HG03045 (cell line): Measurements from ENCODE around the gene CPN1.
"Not testable (repeated sequence)": the region's sequence is repeated elsewhere in the genome, so short reads cannot be mapped to it uniquely, and the experiment has no call there.

Source experiments
- ATAC-seq: cut with Tn5 transposase; IDR thresholded peaks from one replicate; pipeline ENCODE4 v1.9.1; 2021; ENCODE audit warnings: mild to moderate bottlenecking, moderate library complexity; ENCODE audit not compliant: unreplicated experiment

Gene CPN1

DNA sequence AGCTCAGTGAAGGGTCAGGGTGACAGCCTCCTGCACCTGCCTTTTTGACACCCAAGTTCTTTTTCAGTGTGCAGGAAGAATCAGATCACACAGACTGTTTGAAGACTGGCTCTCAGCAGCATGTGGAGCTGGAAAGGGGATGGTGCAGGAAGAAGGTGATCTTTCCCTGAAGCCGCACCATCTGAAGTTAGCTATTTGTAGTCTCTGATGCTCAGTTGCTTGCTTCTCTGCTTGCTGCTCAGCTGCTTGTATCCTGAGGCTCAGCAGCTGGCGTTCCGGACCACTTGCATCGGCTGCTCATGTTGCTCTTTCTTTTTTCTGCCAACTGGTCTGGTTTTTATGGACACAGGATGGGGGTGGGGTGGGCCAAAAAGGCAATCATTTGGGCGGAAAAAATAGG lies 56.1 kb downstream of the CPN1 start:
- ATAC-seq = no peak

DNA sequence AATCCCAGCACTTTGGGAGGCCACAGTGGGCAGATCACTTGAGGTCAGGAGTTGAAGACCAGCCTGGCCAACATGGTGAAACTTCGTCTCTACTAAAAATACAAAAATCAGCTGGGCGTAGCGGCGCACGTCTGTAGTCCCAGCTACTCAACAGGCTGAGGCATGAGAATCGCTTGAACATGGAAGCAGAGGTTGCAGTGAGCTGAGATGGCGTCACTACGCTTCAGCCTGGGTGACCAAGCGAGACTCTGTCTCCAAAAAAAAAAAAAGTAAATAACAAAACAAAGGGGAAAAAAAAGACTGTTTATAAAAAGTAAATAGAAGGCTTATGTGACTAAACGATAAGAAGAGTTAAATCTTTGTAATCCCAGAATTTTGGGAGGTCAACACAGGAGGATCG lies 56.9 kb downstream of the CPN1 start:
- ATAC-seq = no peak

DNA sequence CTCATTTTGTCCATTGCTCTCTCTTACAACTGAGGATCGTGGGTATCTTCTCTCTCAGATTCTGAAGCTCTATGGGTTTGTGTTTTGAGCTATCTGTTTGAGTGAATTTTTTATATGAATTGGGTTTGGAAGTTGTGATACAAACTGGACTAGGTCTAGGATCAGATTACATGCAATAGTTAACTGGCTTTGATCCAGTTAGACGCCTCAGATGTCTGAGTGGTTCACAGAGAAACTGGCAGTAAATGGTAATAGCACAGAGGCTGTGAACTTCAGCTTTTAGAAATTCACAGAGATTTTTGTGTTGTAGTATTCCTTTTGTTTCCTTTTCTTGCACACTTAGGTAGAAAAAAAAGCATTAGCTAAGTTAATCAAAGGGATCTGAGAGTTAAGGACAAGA lies 59.3 kb downstream of the CPN1 start:
- ATAC-seq = no peak

DNA sequence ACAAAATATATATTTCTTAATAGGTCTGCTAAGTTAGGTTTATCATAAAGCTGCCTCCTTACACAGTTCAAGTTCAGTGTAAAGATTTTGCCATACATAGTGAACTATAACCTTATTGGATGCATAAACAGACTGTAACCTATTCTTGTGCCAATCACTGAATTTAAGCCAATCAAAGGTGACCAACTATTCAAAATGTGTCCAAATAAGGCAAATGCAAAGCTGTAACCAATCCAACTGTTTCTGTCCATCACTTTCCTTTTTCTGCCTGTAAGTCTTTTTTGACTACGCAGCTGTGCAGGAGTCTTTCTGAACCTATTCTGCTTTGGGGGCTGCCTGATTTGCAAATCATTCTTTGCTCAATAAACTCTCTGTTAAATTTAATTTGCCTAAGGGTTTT lies 60.3 kb downstream of the CPN1 start:
- ATAC-seq = no peak

DNA sequence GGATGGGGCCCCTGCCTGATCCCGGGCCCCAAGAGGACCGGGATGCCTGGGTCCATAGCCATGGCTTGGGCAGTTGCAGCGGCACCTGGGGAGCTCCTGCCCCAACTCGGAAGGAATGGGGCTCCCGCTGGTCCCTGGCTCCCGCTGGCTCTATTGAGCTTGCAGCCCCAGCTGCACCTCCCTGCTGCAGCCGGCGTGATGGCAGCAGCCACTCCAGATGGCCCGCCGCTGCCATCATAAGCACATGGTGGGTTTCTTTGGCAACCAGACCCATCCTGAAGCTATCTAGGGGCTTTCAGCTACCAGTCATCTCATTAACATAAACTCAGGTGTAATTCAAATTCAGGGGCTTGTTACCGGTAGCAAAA lies 60.8 kb downstream of the CPN1 start:
- no peak for ATAC-seq

DNA sequence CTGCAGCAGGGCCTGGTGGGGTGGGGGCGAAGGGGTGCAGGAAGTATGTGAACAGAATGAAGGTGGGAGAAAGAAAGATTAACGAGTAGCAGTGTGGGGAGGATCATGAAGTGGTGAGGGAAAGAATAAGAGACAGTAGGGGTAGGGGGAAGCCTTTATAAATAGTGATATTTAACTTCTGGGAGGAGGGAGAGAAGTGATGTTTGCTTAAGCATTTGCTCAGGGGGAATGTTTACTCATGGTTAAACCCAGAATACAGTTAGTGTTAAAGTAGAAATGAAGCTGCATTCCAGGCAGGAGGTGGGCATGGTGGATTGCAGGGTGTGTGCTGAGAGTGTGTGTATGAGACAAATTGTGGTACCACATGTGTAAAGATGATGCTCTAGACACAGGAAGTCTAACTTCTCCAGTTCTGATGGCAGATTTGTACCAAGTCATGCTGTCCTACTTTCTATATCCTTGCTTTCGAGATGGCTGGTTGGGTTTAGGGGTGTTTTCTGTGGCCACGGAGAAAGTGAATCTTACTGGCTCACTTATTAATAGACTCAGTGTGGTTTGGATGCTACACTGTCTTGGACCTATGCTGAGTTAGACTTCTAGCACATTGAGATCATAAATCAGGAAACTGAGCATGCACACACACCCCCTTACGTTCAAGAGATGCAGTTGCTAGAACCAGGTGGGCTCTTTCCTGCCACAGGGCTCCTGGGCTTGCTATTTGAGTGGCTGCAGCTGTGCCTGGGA lies 61.4 kb downstream of the CPN1 start:
- no peak for ATAC-seq

DNA sequence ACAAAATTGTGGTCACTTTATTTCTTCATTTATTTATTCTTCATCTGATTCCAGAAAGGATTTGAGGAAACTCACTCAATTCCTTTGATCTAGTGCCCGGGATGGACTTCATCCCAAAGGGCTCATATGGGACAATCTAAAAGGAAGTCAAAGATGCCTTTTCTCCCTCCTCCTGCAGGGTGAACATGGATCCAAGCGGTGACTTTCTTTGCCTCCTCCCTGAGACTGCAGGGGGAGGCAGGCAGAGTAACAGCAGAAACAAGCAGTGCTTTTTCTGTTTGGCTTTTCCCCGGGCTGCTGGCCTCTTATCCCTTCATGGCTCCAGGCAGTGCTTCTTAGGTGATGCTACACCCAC lies 61.9 kb downstream of the CPN1 start:
- no peak for ATAC-seq

DNA sequence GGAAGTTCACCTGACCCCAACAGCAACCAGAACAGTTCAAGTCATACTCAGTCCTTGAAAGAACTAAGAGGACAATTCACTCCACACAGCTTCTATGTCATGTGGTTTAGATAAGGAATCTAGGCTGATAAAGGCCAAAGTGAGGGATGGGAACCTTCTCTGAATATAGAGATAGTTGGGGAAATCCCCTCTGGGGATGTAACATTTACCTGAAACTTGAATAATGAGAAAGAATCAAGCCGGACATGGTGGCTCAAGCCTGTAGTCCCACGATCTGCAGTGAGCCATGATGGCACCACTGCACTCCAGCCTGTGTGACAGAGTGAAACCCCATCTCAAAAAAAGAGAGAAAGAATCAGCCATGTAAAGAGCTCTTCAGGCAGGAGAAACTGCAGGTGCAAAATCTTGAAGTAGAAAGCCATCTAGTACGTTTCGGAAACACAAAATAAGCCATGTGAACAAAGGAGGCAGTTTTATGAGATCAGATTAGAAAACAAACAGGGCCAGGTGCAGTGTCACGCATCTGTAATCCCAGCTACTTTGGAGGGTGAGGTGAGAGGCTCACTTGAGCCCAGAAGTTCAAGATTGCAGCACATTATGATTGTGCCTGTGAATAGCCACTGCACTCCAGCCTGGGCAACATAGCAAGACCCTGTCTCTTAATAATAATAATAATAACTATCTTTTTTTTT lies 67.5 kb downstream of the CPN1 start:
- peak; percentile 60 for ATAC-seq

DNA sequence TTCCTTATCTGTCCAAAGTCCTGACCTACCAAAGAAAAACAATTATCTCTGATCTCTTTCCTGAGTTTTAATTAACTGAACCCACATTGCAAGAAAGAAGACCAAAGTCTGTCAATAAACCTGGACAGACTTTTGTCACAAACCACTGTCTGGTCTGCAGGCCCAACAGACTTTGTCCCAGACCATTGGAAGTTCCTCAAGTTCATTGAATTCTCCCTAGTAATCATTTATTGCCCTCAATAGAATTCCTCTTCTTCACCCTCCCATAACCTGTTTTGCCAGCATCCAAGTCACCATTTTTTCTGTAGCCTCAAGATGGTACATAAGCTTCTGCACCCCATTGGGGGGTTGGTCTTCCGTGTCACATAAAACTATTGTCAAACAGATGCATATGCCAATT lies 68.0 kb downstream of the CPN1 start:
- no peak for ATAC-seq

DNA sequence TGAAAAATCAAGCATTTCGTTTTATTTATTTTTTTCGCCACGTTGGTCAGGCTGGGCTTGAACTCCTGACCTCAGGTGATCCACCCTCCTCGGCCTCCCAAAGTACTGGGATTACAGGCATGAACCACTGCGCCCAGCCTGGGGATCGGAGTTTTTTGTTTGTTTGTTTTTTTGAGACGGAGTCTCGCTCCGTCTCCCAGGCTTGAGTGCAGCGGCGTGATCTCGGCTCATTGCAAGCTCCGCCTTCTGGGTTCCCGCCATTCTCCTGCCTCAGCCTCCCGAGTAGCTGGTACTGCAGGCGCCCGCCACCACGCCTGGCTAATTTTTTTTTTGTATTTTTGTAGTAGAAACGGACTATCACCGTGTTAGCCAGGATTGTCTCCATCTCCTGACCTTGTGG lies 69.8 kb downstream of the CPN1 start:
- not testable (repeated sequence) for ATAC-seq

DNA sequence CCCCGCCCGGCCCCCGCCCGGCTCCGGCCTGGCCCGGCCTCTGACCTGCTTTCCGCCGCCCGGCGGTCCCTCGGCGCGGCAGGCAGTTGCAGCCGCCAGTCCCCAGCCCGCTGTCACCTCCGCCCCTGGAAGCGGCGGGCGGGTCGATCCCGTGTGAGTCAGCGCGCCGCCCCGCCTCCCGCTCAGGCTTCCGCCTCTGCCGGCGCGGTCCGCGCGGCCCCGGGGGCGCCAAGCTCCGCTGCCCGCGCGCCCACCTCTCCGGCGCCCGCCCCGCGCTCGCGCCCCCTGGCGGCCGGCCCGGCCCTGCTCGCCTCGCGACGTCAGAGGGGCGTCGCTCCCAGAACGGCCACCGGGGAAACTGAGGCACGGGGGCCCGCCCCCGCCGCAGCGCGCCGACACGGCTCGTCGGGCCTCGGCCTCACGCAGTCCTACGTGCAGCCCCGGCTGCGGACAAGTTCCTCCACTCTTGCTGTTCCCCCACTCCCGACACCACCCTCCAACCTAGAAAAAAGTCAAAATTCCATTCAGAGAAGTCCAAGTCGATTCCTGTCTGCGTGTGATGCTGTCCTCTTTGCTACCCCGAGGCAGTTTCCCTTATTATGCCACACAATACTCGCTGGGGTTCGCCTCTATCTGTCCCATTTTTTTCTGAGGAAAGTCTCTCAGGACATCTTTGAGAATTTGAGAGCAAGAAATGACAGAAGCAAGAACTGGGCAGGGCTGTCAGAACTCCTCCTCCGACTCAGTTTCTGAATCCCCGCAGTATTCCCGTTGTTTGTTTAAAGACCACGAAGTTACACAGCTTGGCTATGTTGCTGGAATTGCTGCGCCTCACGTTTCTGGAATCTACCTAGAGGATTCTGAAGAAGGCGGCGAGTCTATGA lies 71.6 kb downstream of the CPN1 start, which contains the start of gene DNMBP:
DNMBP (minus strand) TSS at position 155 of the 884 bp plus-strand sequence. CDS start 37,823 bp downstream, outside the sequence.
- peak; percentile 76 for ATAC-seq

DNA sequence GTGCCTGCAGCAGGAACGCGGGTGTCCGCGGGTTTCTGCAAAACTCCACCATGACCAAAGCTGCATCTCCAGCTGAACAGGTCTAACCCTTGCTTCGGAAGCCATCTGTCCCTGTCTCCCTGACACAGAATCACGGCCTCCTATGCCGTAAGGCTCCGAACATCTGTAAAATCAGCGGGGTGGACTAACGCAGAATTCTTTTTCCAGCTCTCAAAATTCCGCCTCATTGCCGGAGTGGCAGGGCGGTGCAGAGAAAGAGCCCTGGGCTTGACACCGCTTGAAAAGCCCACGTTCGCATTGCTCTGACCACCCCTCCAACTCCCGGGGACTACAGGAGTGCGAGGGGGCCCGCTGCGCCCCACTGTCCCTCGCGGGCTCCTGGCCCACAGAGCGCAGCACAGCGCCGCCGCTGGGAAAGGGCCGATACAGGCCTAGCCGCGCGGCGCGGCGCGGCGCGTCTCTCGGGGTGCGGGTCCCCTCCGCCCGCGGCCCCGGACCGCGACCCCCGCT lies 72.3 kb downstream of the CPN1 start:
- peak; percentile 58 for ATAC-seq

DNA sequence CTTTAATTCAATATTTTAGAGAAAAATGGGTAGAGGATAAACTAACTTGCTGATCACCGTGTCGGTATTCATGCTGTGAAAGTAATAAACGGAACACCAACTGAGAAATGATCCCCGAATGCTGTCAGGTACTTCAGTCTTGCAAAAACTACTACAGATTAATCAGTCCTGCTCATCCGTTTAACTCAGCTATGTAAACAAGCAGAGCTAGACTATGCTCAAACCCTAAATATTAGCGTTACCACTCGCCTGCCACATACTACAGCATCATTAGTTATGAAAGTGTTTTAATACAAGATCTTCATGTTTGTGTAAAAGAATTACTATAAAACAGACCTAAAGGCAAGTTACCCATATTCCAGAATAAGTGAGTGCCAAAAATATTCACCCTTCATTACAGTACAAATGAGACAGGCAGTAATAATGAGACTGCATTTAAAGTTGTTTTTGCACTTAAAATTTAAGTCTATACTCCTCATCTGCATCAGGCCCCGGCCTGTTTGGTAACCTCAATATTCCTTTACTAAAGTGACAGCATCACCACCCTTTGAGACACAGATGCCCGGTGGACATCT lies 72.9 kb downstream of the CPN1 start:
- no peak for ATAC-seq

DNA sequence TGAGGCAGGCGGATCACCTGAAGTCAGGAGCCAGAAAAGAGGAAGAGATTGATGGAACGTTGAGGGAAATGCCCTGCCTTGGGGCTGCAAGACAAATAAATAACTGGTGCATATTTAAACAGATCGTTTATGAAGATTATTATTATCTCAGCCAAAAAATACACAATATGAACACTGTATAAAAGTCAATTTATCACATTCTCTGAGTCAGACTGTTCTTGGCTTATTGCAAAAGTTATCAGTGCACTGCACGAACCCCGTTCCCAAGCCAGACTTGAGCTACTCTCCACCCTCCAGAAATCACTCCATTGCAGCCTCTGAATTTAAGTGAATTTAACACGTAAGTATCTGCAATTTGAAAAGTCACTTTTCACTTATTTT lies 73.5 kb downstream of the CPN1 start:
- ATAC-seq = no peak

DNA sequence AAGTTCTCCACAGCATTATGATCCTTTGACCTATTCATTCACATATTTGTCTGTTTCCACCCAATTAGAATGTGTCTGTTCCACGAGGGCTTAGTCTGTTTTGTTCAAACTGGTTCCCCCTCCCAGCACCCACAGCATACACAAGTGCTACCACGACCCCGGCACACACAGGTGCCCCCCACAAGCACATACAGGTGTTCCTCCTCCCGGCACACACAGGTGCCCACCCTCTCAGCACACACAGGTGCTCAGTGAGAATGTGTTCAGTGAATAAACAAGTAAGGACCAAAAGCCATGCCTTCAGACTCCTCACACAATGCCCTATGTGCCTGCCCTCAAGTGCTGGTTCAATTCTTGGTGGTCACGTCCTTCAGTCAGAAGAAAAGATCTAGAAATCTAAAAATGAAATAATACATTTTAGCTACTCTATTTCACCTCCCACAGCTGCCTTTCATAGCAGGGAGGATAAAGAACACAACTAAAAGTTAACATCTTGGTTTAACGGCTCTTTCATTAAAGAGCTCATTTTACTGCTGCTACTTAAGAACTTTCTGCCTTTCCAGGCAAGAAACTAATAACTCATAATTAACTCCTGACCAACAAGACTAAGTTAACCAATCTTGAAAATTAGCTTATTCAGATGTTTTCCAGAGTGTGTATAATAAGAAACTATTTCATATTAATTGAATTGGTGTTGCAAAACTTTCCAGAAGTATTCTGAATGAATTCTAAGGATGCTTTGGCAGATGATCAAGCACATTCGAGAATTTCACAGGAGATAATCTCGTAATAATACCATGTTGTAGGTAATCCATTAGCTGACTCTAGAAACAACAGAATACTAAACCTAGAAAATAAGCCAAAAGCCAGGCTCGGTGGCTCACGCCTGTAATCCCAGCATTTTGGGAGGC lies 74.2 kb downstream of the CPN1 start:
- no peak for ATAC-seq

DNA sequence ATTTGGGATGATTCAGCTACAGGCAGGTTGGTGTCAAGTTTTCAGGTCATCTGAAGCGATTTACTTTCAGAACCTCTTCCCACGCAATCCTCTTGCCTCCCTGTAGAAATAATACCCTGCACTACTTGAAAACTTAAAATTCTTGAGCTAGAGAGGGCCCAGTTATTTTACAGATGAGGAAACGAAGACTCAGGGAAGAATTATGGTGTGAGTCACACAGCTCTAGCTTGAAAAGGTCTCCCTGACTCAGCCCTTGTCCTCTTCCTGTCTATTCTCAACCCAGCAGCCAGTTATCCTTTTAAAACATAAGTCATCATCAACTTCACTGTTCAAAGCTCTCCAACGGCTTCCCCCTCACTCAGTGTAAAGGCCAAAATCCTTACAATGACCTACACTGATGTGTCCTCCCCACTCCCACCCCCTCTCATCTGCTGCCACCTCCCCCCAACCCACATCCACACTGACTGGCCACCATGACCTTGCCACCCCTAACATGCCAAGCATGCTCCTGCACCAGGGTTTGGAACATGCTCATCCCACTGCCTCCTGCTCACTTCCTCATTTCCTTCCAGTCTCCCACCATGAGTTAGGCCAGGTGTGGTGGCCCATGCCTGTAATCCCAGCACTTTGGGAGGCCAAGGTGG lies 75.3 kb downstream of the CPN1 start:
- ATAC-seq = no peak

DNA sequence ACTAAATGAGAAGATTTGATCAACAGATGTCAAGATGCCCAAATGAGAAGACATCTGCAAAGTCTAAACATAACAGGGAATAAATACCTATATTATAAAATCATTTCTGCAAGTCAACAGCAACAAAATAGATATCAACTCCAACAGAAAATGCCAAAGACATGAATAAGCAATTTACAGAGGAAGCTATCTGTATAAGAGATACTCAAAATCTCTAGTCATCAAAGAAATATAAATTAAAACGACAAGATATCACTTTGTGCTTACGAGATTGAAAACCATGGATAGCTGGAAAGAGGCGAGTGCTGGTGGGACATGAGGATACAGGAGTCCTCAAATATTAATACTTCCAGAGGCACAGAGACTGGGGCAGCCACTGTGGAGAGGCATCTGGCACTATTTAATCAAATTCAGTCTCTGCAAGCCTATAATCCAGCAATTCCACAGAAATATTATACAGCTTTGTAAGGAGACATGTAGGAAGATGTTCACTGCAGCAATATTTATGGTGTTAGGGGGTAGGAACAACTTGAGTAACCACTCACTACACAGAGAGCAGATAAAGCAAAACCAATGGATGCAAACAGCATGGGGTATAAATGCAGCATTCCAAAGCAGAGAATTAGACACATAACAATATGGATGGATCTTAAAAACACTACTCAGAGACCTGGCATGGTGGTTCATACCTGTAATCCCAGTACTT lies 76.7 kb downstream of the CPN1 start:
- no peak for ATAC-seq

DNA sequence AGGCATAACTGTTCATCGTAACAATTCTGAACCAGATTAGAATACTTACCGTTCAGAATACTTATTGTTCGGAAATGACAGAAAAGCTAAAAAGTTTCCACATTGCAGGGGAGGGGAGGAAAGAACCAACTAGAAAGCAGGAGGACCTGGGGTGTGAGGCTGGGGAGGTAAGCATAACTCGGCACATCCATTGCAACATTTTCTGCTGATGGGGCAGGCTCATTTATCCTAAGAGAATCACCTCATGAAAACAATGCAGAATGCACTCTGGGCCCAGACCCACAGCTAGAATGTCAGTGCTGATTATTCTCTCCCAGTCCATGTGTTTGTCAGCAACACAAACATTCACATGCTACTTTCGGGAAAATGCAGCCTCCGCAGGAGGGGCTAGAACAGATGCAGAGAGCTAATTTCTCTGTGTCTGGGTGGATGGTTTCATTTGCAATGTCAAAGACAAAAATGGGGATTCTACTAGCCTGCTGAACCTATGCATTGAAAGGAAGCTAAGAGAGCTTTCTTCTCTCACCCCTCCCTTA lies 81.5 kb downstream of the CPN1 start:
- ATAC-seq = no peak
